CD8-positive, alpha-beta memory T cell (primary cell): ENCODE results near the gene TCEAL8. TPM values are rescaled to one million over a fixed set of nuclear protein-coding genes. Genes with fewer than 3 reads are reported as not detected.

ENCODE experiments used
- CTCF ChIA-PET: fragments of 350-600 bp; sonication (Branson Sonifier 250); formaldehyde crosslinking; loops from one replicate; lab custom pipeline; 2021; ENCODE audit warnings: antibody characterized with exemption; lab: Charles Lee
- POLR2A ChIA-PET: fragments of 350-600 bp; sonication (Branson Sonifier 250); formaldehyde crosslinking; loops from one replicate; lab custom pipeline; 2021; ENCODE audit warnings: antibody characterized with exemption; lab: Charles Lee
- DNase-seq, 5 donors: peaks; one replicate each; pipeline versions ENCODE4 v3.0.0 to v3.0.0-alpha.2; 2020 to 2022; ENCODE audit warnings: mixed read lengths in 1 of 5
- H3K27ac ChIP-seq: one replicate; pipeline ENCODE4 v1.7.0; 2013; ENCODE audit warnings: low read depth, mild to moderate bottlenecking, low read length, moderate library complexity
- H3K27me3 ChIP-seq: 2 replicates; pipeline ENCODE4 v1.7.0; 2013; ENCODE audit warnings: low read length, mild to moderate bottlenecking; ENCODE audit not compliant: insufficient read depth, poor library complexity, severe bottlenecking
- H3K36me3 ChIP-seq: 2 replicates; pipeline ENCODE4 v1.7.0; 2013; ENCODE audit warnings: mild to moderate bottlenecking, low read length, moderate library complexity; ENCODE audit not compliant: insufficient read depth
- H3K4me1 ChIP-seq: 2 replicates; pipeline ENCODE4 v1.7.0; 2013; ENCODE audit warnings: mild to moderate bottlenecking, low read length, moderate library complexity; ENCODE audit not compliant: insufficient read depth
- H3K4me3 ChIP-seq: 2 replicates; pipeline ENCODE4 v1.7.0; 2013; ENCODE audit warnings: mild to moderate bottlenecking, low read length
- H3K9me3 ChIP-seq: 2 replicates; pipeline ENCODE4 v1.7.0; 2013; ENCODE audit warnings: mild to moderate bottlenecking, low read length
- H3K27ac Mint-ChIP-seq, 8 donors: one replicate each; pipeline ENCODE4 v1.8.0; 2020 to 2021; ENCODE audit warnings: mixed read lengths in 8 of 8, mild to moderate bottlenecking in 6 of 8, inconsistent platforms in 3 of 8, moderate library complexity in 3 of 8
- H3K27me3 Mint-ChIP-seq, 2 donors: one replicate each; pipeline ENCODE4 v1.8.0; 2020 to 2021; ENCODE audit warnings: mixed read lengths in 2 of 2, mild to moderate bottlenecking in 1 of 2, moderate library complexity in 1 of 2
- H3K36me3 Mint-ChIP-seq, 3 donors: one replicate each; pipeline ENCODE4 v1.8.0; 2020 to 2021; ENCODE audit warnings: mixed read lengths in 3 of 3, inconsistent platforms in 1 of 3, mild to moderate bottlenecking in 1 of 3
- H3K4me1 Mint-ChIP-seq, 3 donors: one replicate each; pipeline ENCODE4 v1.8.0; 2020 to 2021; ENCODE audit warnings: mixed read lengths in 3 of 3, inconsistent platforms in 1 of 3, mild to moderate bottlenecking in 1 of 3
- H3K4me3 Mint-ChIP-seq, 7 donors: one replicate each; pipeline ENCODE4 v1.8.0; 2020 to 2021; ENCODE audit warnings: mixed read lengths in 7 of 7, mild to moderate bottlenecking in 6 of 7, moderate library complexity in 4 of 7, inconsistent platforms in 2 of 7
- H3K9me3 Mint-ChIP-seq, 5 donors: one replicate each; pipeline ENCODE4 v1.8.0; 2020 to 2022; ENCODE audit warnings: mixed read lengths in 5 of 5, mild to moderate bottlenecking in 3 of 5, moderate library complexity in 2 of 5, inconsistent platforms in 1 of 5
- polyA plus RNA-seq: library from polyadenylated mRNA; unstranded; fragments of 300-500 nt; fragmentation: Illumina TruSeq; gene quantifications from one replicate; pipeline ENCODE4 v1.2.3, GENCODE V29; 2021
- total RNA-seq, 2 experiments: library from RNA; stranded (reverse); gene quantifications; one replicate each; pipeline ENCODE4 v1.2.3, GENCODE V29; 2021

The TCEAL8 gene
- total and polyA plus RNA-seq, 3 experiments from 2014 or later = 25.7 to 56.3 (median 26.4) TPM

GRCh38 chrX:103212749-103213457 lies 42.1 kb downstream of the TCEAL8 start:
- DNase-seq = no peak
- ChIA-PET POLR2A (no interaction called here), CTCF (no interaction called here)
- peaks cover 5 to 19% (median 11%) of the 10 kb centered on the region in 3 donors for H3K4me1 Mint-ChIP-seq
- H3K4me3 ChIP-seq = no peak overlapping the region
- no peaks in the 10 kb centered on the region for H3K9me3 Mint-ChIP-seq
- H3K36me3 ChIP-seq = no peaks in the 10 kb centered on the region
- H3K27me3 ChIP-seq = no peaks in the 10 kb centered on the region
- peak overlapping the region in 1 of 8 donors; percentile 20 for H3K27ac Mint-ChIP-seq
- H3K9me3 ChIP-seq = no peaks in the 10 kb centered on the region
- peaks cover 4% of the 10 kb centered on the region for H3K4me1 ChIP-seq
- H3K27me3 Mint-ChIP-seq = peaks cover 0 to 9% of the 10 kb centered on the region in 2 donors
- no peak overlapping the region for H3K27ac ChIP-seq
- H3K36me3 Mint-ChIP-seq = peaks cover 0 to 10% (median 3%) of the 10 kb centered on the region in 3 donors
- peak overlapping the region in 1 of 7 donors; percentile 40 for H3K4me3 Mint-ChIP-seq

- H3K4me3 Mint-ChIP-seq = peak overlapping the region in 1 of 7 donors; percentile 40
- ChIA-PET CTCF (interaction anchor here (0.8 to 2.3 kb wide), 13 partner anchors 10 to 279 kb away, joined by 3 to 12 read pairs (median 4); no protein-coding TSS in a partner anchor), POLR2A (no interaction called here)
- H3K27me3 ChIP-seq = no peaks in the 10 kb centered on the region
- H3K4me3 ChIP-seq = no peak overlapping the region
- peaks cover 0 to 9% of the 10 kb centered on the region in 2 donors for H3K27me3 Mint-ChIP-seq
- peak overlapping the region in 1 of 8 donors; percentile 37 for H3K27ac Mint-ChIP-seq
- H3K4me1 Mint-ChIP-seq = peaks cover 5 to 12% (median 10%) of the 10 kb centered on the region in 3 donors
- no peak overlapping the region for H3K27ac ChIP-seq
- H3K9me3 ChIP-seq = no peaks in the 10 kb centered on the region
- peaks cover 0 to 3% (median 3%) of the 10 kb centered on the region in 3 donors for H3K36me3 Mint-ChIP-seq
- peak; percentile 3 to 60 (median 33) for DNase-seq
- H3K36me3 ChIP-seq = no peaks in the 10 kb centered on the region
- H3K9me3 Mint-ChIP-seq = no peaks in the 10 kb centered on the region
- peaks cover 4% of the 10 kb centered on the region for H3K4me1 ChIP-seq
Measured at GRCh38 chrX:103211012-103211715, 43.8 kb downstream of the TCEAL8 start.

- Histone ChIP-seq H3K4me1 (peaks cover 4% of the 10 kb centered on the region), H3K4me3 (no peak overlapping the region), H3K27me3 (no peaks in the 10 kb centered on the region), H3K9me3 (no peaks in the 10 kb centered on the region), H3K36me3 (no peaks in the 10 kb centered on the region), H3K27ac (no peak overlapping the region)
- Mint-ChIP-seq H3K27ac (no peak overlapping the region), H3K36me3 (no peaks in the 10 kb centered on the region), H3K4me1 (peaks cover 2 to 8% (median 5%) of the 10 kb centered on the region in 3 donors), H3K27me3 (peaks cover 0 to 9% of the 10 kb centered on the region in 2 donors), H3K4me3 (no peak overlapping the region), H3K9me3 (no peaks in the 10 kb centered on the region)
- ChIA-PET CTCF (interaction anchor here (0.5 to 2.3 kb wide), 3 partner anchors 39 to 280 kb away, joined by 3 to 12 read pairs (median 6); no protein-coding TSS in a partner anchor), POLR2A (no interaction called here)
- no peak for DNase-seq
Measured at GRCh38 chrX:103210056-103210455, 44.9 kb downstream of the TCEAL8 start.

Other genes starting within 250 kb of the TCEAL8 start
- under 1 TPM; 0.63 to 0.69 TPM for gene BEX1, start 191.0 kb downstream of the TCEAL8 start, total RNA-seq
- 0.28 TPM for gene BEX1, start 191.0 kb downstream of the TCEAL8 start, polyA plus RNA-seq
- gene NXF3, start 162.0 kb downstream of the TCEAL8 start, total RNA-seq = not detected
- not detected for gene NXF3, start 162.0 kb downstream of the TCEAL8 start, polyA plus RNA-seq
- 10 to 100 TPM; 11.5 to 12.6 TPM for gene BEX4, start 40.0 kb downstream of the TCEAL8 start, total RNA-seq
- gene BEX4, start 40.0 kb downstream of the TCEAL8 start, polyA plus RNA-seq = 60.6 TPM
- not detected for gene TCEAL5, start 21.6 kb upstream of the TCEAL8 start, total RNA-seq
- gene TCEAL5, start 21.6 kb upstream of the TCEAL8 start, polyA plus RNA-seq = not detected
- 1 to 10 TPM; 8.9 to 9.0 TPM for gene BEX2, start 55.8 kb upstream of the TCEAL8 start, total RNA-seq
- gene BEX2, start 55.8 kb upstream of the TCEAL8 start, polyA plus RNA-seq = 68.6 TPM
- not detected for gene TCEAL7, start 75.1 kb upstream of the TCEAL8 start, total RNA-seq
- not detected for gene TCEAL7, start 75.1 kb upstream of the TCEAL8 start, polyA plus RNA-seq
- 1 to 10 TPM; 2.8 to 3.4 TPM for gene TCEAL9, start 101.4 kb upstream of the TCEAL8 start, total RNA-seq
- 1.0 TPM for gene TCEAL9, start 101.4 kb upstream of the TCEAL8 start, polyA plus RNA-seq
- 10 to 100 TPM in 1 of 2 experiments, 1 to 10 TPM in 1; 9.5 to 10.6 TPM for gene BEX3, start 121.4 kb upstream of the TCEAL8 start, total RNA-seq
- 33.7 TPM for gene BEX3, start 121.4 kb upstream of the TCEAL8 start, polyA plus RNA-seq